H9 (cell line): Measurements from ENCODE around the gene MMP26. TPM values are rescaled to one million over a fixed set of nuclear protein-coding genes. Genes with fewer than 3 reads are reported as not detected.

Experiments used
- DNase-seq: peaks from one replicate; pipeline ENCODE4 v3.0.0-alpha.2; 2017
- H2AFZ ChIP-seq: one replicate; pipeline ENCODE4 v1.6.1; 2013; ENCODE audit warnings: mild to moderate bottlenecking, low read length, control low read depth, moderate library complexity
- H2AK5ac ChIP-seq: 2 replicates; pipeline ENCODE4 v1.6.1; 2013; ENCODE audit warnings: low read length, control low read depth, mixed read lengths; ENCODE audit not compliant: insufficient read length
- H2BK120ac ChIP-seq: one replicate; pipeline ENCODE4 v1.6.1; 2013; ENCODE audit warnings: low read depth, mild to moderate bottlenecking, low read length, control low read depth, inconsistent platforms; ENCODE audit not compliant: poor library complexity, severe bottlenecking
- H2BK12ac ChIP-seq: 2 replicates; pipeline ENCODE4 v1.6.1; 2013; ENCODE audit warnings: low read length, control low read depth, mixed read lengths, low read depth; ENCODE audit not compliant: insufficient read length
- H2BK15ac ChIP-seq: 2 replicates; pipeline ENCODE4 v1.6.1; 2013; ENCODE audit warnings: low read depth, low read length, control low read depth
- H2BK20ac ChIP-seq: one replicate; pipeline ENCODE4 v1.6.1; 2013; ENCODE audit warnings: low read depth, mild to moderate bottlenecking, low read length, control low read depth, inconsistent platforms; ENCODE audit not compliant: poor library complexity, severe bottlenecking
- H2BK5ac ChIP-seq: 2 replicates; pipeline ENCODE4 v1.6.1; 2013; ENCODE audit warnings: low read length, control low read depth, mixed read lengths; ENCODE audit not compliant: insufficient read length
- H3K14ac ChIP-seq: 2 replicates; pipeline ENCODE4 v1.6.1; 2013; ENCODE audit warnings: low read length, control low read depth; ENCODE audit not compliant: insufficient read depth
- H3K18ac ChIP-seq: 2 replicates; pipeline ENCODE4 v1.6.1; 2013; ENCODE audit warnings: low read depth, mild to moderate bottlenecking, mixed read lengths, low read length, control low read depth; ENCODE audit not compliant: insufficient read length
- H3K23ac ChIP-seq: 2 replicates; pipeline ENCODE4 v1.6.1; 2013; ENCODE audit warnings: low read length, control low read depth, mixed read lengths, low read depth; ENCODE audit not compliant: insufficient read length
- H3K23me2 ChIP-seq: 2 replicates; pipeline ENCODE4 v1.6.1; 2013; ENCODE audit warnings: low read depth, mild to moderate bottlenecking, mixed read lengths, low read length, control low read depth; ENCODE audit not compliant: insufficient read length, poor library complexity, severe bottlenecking
- H3K27ac ChIP-seq: 2 replicates; pipeline ENCODE4 v1.5.1; 2013; ENCODE audit warnings: low read length, control low read depth, mixed read lengths, low read depth; ENCODE audit not compliant: insufficient read length
- H3K27me3 ChIP-seq: 2 replicates; pipeline ENCODE4 v1.6.1; 2013; ENCODE audit warnings: low read length, control low read depth, inconsistent platforms; ENCODE audit not compliant: insufficient read depth
- H3K4ac ChIP-seq: 2 replicates; pipeline ENCODE4 v1.6.1; 2013; ENCODE audit warnings: low read depth, mild to moderate bottlenecking, control low read depth, inconsistent platforms, low read length, moderate library complexity
- H3K4me1 ChIP-seq: 2 replicates; pipeline ENCODE4 v1.6.1; 2013; ENCODE audit warnings: low read length, control low read depth, inconsistent platforms; ENCODE audit not compliant: insufficient read depth
- H3K4me2 ChIP-seq: 2 replicates; pipeline ENCODE4 v1.6.1; 2013; ENCODE audit warnings: low read length, control low read depth, mixed read lengths; ENCODE audit not compliant: insufficient read length, insufficient read depth
- H3K56ac ChIP-seq: 2 replicates; pipeline ENCODE4 v1.6.1; 2013; ENCODE audit warnings: low read depth, mild to moderate bottlenecking, mixed read lengths, low read length, control low read depth; ENCODE audit not compliant: insufficient read length
- H3K79me1 ChIP-seq: 2 replicates; pipeline ENCODE4 v1.6.1; 2013; ENCODE audit warnings: low read depth, mild to moderate bottlenecking, moderate library complexity, low read length, control low read depth, inconsistent platforms; ENCODE audit not compliant: insufficient read depth, poor library complexity, severe bottlenecking
- H3K79me2 ChIP-seq: 2 replicates; pipeline ENCODE4 v1.6.1; 2013; ENCODE audit warnings: low read length, control low read depth, inconsistent platforms; ENCODE audit not compliant: insufficient read depth
- H3K9ac ChIP-seq: 2 replicates; pipeline ENCODE4 v1.6.1; 2013; ENCODE audit warnings: low read length, control low read depth, mixed read lengths; ENCODE audit not compliant: insufficient read length; ENCODE audit errors: extremely low read depth
- H3K9me3 ChIP-seq: one replicate; pipeline ENCODE4 v1.6.1; 2013; ENCODE audit warnings: low read depth, low read length, inconsistent platforms; ENCODE audit not compliant: control insufficient read depth
- H3T11ph ChIP-seq: one replicate; pipeline ENCODE4 v1.6.1; 2013; ENCODE audit warnings: mild to moderate bottlenecking, low read length, control low read depth, inconsistent platforms
- H4K20me1 ChIP-seq: one replicate; pipeline ENCODE4 v1.6.1; 2013; ENCODE audit not compliant: control insufficient read depth, insufficient read length, insufficient read depth
- H4K5ac ChIP-seq: 2 replicates; pipeline ENCODE4 v1.6.1; 2013; ENCODE audit warnings: low read depth, mild to moderate bottlenecking, mixed read lengths, low read length, control low read depth; ENCODE audit not compliant: insufficient read length
- H4K8ac ChIP-seq: replicated peaks from 2 replicates; pipeline ENCODE4 v1.6.1; 2013; ENCODE audit warnings: low read length, control low read depth, mixed read lengths, low read depth; ENCODE audit not compliant: insufficient read length
- H4K91ac ChIP-seq: 2 replicates; pipeline ENCODE4 v1.6.1; 2013; ENCODE audit warnings: low read depth, mild to moderate bottlenecking, moderate library complexity, mixed read lengths, low read length, control low read depth; ENCODE audit not compliant: insufficient read length
- H3K27ac Mint-ChIP-seq, 3 experiments: 2 replicates in 2 of 3; 3 replicates in 1 of 3; pipeline ENCODE4 v1.8.0; 2020 to 2021; ENCODE audit warnings: mixed read lengths in 3 of 3, mild to moderate bottlenecking in 1 of 3, moderate library complexity in 1 of 3
- H3K27me3 Mint-ChIP-seq: 2 replicates; pipeline ENCODE4 v1.8.0; 2021; ENCODE audit warnings: low read depth, mild to moderate bottlenecking, moderate library complexity, mixed read lengths
- H3K36me3 Mint-ChIP-seq, 3 experiments: 2 replicates in 2 of 3; 3 replicates in 1 of 3; pipeline ENCODE4 v1.8.0; 2020 to 2021; ENCODE audit warnings: low read depth in 3 of 3, mixed read lengths in 3 of 3; ENCODE audit not compliant: insufficient read depth in 1 of 3
- H3K4me1 Mint-ChIP-seq, 2 experiments: 2 replicates each; pipeline ENCODE4 v1.8.0; 2020; ENCODE audit warnings: mixed read lengths in 2 of 2
- H3K4me3 Mint-ChIP-seq, 2 experiments: 2 replicates in 1 of 2; 3 replicates in 1 of 2; pipeline ENCODE4 v1.8.0; 2020 to 2021; ENCODE audit warnings: mild to moderate bottlenecking in 2 of 2, mixed read lengths in 2 of 2, moderate library complexity in 1 of 2
- H3K9me3 Mint-ChIP-seq, 2 experiments: 2 replicates in 1 of 2; 3 replicates in 1 of 2; pipeline ENCODE4 v1.8.0; 2020; ENCODE audit warnings: mild to moderate bottlenecking in 2 of 2, mixed read lengths in 2 of 2, moderate library complexity in 1 of 2
- CTCF ChIP-seq: fragments of 200-600 bp; sonication (generic); conservative IDR thresholded peaks from 3 replicates; pipeline ENCODE4 v1.8.0; 2021; ENCODE audit warnings: antibody characterized with exemption, mild to moderate bottlenecking
- WGBS: extraction: QIAGEN DNeasy Blood & Tissue Kit; methylation state at CpG from one replicate; pipeline ENCODE4 v1.1.7; 2013; ENCODE audit warnings: missing lambda C conversion rate, low lambda C conversion rate, mixed read lengths; ENCODE audit not compliant: insufficient read length; ENCODE audit errors: extremely low coverage; 5-methylcytosine and 5-hydroxymethylcytosine counted together
- total RNA-seq: library from RNA; stranded (reverse); gene quantifications from 2 replicates; pipeline ENCODE4 v1.2.1, GENCODE V29; 2021

MMP26 gene
- total RNA-seq, 1 experiment from 2014 or later, result not detected

- no peak overlapping the region for H2AK5ac ChIP-seq
- Mint-ChIP-seq H3K27me3 (no peaks in the 10 kb centered on the region), H3K36me3 (no peaks in the 10 kb centered on the region), H3K4me3 (no peak overlapping the region), H3K27ac (no peak overlapping the region), H3K9me3 (no peaks in the 10 kb centered on the region; a peak in 1 of 5 replicates), H3K4me1 (no peaks in the 10 kb centered on the region)
- H4K20me1 ChIP-seq, result no peaks in the 10 kb centered on the region
- no peak for TF ChIP-seq CTCF
- H3K4ac ChIP-seq, result no peak overlapping the region
- no peaks in the 10 kb centered on the region for H3K27me3 ChIP-seq
- no peak overlapping the region for H2BK20ac ChIP-seq
- H3K18ac ChIP-seq, result no peak overlapping the region
- H2BK12ac ChIP-seq, result no peak overlapping the region
- DNase-seq, result no peak
- H3K14ac ChIP-seq, result no peak overlapping the region
- no peak overlapping the region for H2BK5ac ChIP-seq
- no CpG with 5 or more reads among the region's 2 CpGs for WGBS
- H2AFZ ChIP-seq, result no peak overlapping the region
- H4K8ac ChIP-seq, result no peak overlapping the region
- no peaks in the 10 kb centered on the region for H3K79me2 ChIP-seq
- H3T11ph ChIP-seq, result no peak overlapping the region
- H3K79me1 ChIP-seq, result no peaks in the 10 kb centered on the region
- H3K27ac ChIP-seq, result no peak overlapping the region
- H3K9me3 ChIP-seq, result no peaks in the 10 kb centered on the region
- H4K5ac ChIP-seq, result no peak overlapping the region
- H4K91ac ChIP-seq, result no peak overlapping the region
- H3K4me2 ChIP-seq, result no peak overlapping the region
- no peaks in the 10 kb centered on the region for H3K4me1 ChIP-seq
- no peak overlapping the region for H3K23ac ChIP-seq
- H2BK120ac ChIP-seq, result no peak overlapping the region
- H2BK15ac ChIP-seq, result no peak overlapping the region
- no peak overlapping the region for H3K56ac ChIP-seq
- no peak overlapping the region for H3K9ac ChIP-seq
- no peaks in the 10 kb centered on the region for H3K23me2 ChIP-seq
These were observed 26.6 kb upstream of the MMP26 start for GRCh38 chr11:4677948-4678347.
